Transverse colon (tissue), 4 donors: ENCODE data around the gene ELANE. TPM values are rescaled to one million over a fixed set of nuclear protein-coding genes. Genes with fewer than 3 reads are reported as not detected.

ENCODE experiments used
- DNase-seq: peaks from one replicate; pipeline ENCODE4 v3.0.0-alpha.2; 2019
- H3K27ac ChIP-seq, 4 donors: fragments of 200-600 bp; sonication (generic); 2 replicates each; pipeline ENCODE4 v1.5.1; 2016 to 2018; ENCODE audit warnings: inconsistent platforms in 4 of 4
- H3K27me3 ChIP-seq: fragments of 200-600 bp; sonication (generic); 2 replicates; pipeline ENCODE4 v1.5.1; 2017; ENCODE audit warnings: inconsistent platforms
- H3K36me3 ChIP-seq, 4 donors: fragments of 200-600 bp; sonication (generic); 2 replicates each; pipeline ENCODE4 v1.5.1; 2017 to 2019; ENCODE audit warnings: inconsistent platforms in 4 of 4
- H3K4me1 ChIP-seq, 4 donors: fragments of 200-600 bp; sonication (generic); 2 replicates each; pipeline ENCODE4 v1.5.1; 2017 to 2020; ENCODE audit warnings: inconsistent platforms in 4 of 4
- H3K4me3 ChIP-seq, 4 donors: fragments of 200-600 bp; sonication (generic); 1 replicate in 1 of 4; 2 replicates in 3 of 4; pipeline versions ENCODE4 v1.5.1 to v1.6.1; 2017 to 2019; ENCODE audit warnings: inconsistent platforms in 4 of 4
- H3K9me3 ChIP-seq, 2 donors: fragments of 200-600 bp; sonication (generic); 2 replicates each; pipeline ENCODE4 v1.5.1; 2017 to 2019; ENCODE audit warnings: inconsistent platforms in 2 of 2
- EP300 ChIP-seq: sonication (generic); formaldehyde crosslinking; IDR thresholded peaks from one replicate; pipeline ENCODE4 v1.6.1; 2017; ENCODE audit warnings: antibody characterized with exemption, low read depth
- POLR2A ChIP-seq: fragments of 450-650 bp; IDR thresholded peaks from one replicate; pipeline ENCODE4 v1.6.1; 2016; ENCODE audit warnings: antibody characterized with exemption, mild to moderate bottlenecking, moderate library complexity
- POLR2AphosphoS5 ChIP-seq, 3 donors: sonication (generic); formaldehyde crosslinking; IDR thresholded peaks; one replicate each; pipeline ENCODE4 v1.6.1; 2016; ENCODE audit warnings: antibody characterized with exemption in 3 of 3
- WGBS, 2 donors: methylation state at CpG; one replicate each; pipeline ENCODE4 v1.1.5; 2018; ENCODE audit warnings: low coverage in 1 of 2; 5-methylcytosine and 5-hydroxymethylcytosine counted together
- in situ Hi-C, 4 donors: fragments of 200-750 bp; cut with MboI; loops; one replicate each; pipeline versions ENCODE4 v1.15.0 to v1.15.1; 2017; ENCODE audit warnings: low sequenced_read_pairs in 3 of 4, low pct_ligation_motif_present in 1 of 4, low pct_unique_long_range_greater_than_20kb in 1 of 4
- intact Hi-C: fragments of 100-400 bp; cut with DNase I; formaldehyde crosslinking; loops from one replicate; pipeline ENCODE4 v1.15.1; 2023; ENCODE audit warnings: low total_unique reads
- total RNA-seq, 4 donors: library from RNA; depleted of rRNA; stranded (reverse); fragments of >200 nt; gene quantifications; one replicate each; pipeline ENCODE4 v1.1.0, GENCODE V29; 2016
- TF ChIP-seq, protein P1 (sequence below), 5 experiments: fragments of 200-600 bp in 3 of 5; fragments of 450-650 bp in 2 of 5; sonication (generic) in 3 of 5; IDR thresholded peaks; 1 replicate in 2 of 5; 2 replicates in 3 of 5; pipeline ENCODE4 v1.5.1; 2016 to 2017; ENCODE audit warnings: antibody characterized with exemption in 5 of 5, inconsistent platforms in 3 of 5, mild to moderate bottlenecking in 2 of 5, moderate library complexity in 1 of 5

ELANE gene
- total RNA-seq, 4 donors from 2014 or later: 0.79 to 2.2 TPM; not detected in 2

- in situ Hi-C loops: no loop called here
- no peaks in the 10 kb centered on the region for H3K36me3 ChIP-seq
- H3K9me3 ChIP-seq: no peaks in the 10 kb centered on the region
- no peak for DNase-seq
- peaks cover 0 to 9% (median 6%) of the 10 kb centered on the region in 4 donors for H3K4me1 ChIP-seq
- H3K4me3 ChIP-seq: no peak overlapping the region
- no peak overlapping the region for H3K27ac ChIP-seq
- intact Hi-C loops: no loop called here
- TF ChIP-seq POLR2A (no peak), POLR2AphosphoS5 (IDR thresholded peaks at IDR 0.05) (no peak), EP300 (no peak)
- TF ChIP-seq, protein P1, sequence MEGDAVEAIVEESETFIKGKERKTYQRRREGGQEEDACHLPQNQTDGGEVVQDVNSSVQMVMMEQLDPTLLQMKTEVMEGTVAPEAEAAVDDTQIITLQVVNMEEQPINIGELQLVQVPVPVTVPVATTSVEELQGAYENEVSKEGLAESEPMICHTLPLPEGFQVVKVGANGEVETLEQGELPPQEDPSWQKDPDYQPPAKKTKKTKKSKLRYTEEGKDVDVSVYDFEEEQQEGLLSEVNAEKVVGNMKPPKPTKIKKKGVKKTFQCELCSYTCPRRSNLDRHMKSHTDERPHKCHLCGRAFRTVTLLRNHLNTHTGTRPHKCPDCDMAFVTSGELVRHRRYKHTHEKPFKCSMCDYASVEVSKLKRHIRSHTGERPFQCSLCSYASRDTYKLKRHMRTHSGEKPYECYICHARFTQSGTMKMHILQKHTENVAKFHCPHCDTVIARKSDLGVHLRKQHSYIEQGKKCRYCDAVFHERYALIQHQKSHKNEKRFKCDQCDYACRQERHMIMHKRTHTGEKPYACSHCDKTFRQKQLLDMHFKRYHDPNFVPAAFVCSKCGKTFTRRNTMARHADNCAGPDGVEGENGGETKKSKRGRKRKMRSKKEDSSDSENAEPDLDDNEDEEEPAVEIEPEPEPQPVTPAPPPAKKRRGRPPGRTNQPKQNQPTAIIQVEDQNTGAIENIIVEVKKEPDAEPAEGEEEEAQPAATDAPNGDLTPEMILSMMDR (IDR thresholded peaks at IDR 0.05): no peak
- 90 to 96% methylated on average over 5 to 11 of the region's 11 CpGs for WGBS, 2 donors
- no peaks in the 10 kb centered on the region for H3K27me3 ChIP-seq
Observed at GRCh38 chr19:896999-897398, 44.9 kb downstream of the ELANE start.

DNA sequence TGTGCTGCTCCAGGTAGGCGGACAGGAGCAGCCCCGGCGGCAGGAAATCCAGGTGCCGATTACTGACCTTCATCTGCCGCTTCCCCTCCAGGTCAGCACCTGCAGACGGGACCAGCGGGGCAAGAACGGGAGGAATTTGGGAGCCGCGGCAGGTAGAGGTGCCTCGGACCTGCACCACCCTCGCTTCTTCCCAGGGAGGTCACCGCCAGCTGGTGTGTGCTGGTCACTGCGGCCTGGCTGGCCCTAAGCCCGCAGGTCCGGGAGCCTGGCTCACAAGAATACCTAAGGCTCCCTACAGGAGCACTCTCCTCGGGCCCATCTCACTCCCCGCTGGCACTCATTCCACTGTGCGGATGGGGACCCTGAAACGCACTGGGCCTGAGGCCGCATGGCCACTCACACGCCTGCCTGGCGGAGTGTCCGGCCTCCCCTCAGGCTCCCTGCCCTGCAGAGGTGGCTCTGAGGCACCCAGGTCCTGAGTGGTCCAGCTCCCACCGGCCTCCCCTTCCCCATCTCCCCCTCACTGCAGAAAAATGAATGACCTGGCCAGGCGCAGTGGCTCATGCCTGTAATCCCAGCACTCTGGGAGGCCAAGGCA is 45.4 kb downstream of the ELANE start:
- Histone ChIP-seq H3K27ac (no peak overlapping the region), H3K9me3 (no peaks in the 10 kb centered on the region), H3K36me3 (no peaks in the 10 kb centered on the region), H3K27me3 (no peaks in the 10 kb centered on the region), H3K4me3 (no peak overlapping the region), H3K4me1 (peaks cover 0 to 6% (median 2%) of the 10 kb centered on the region in 4 donors)
- in situ Hi-C loops: no loop called here
- DNase-seq: no peak
- no peak for TF ChIP-seq POLR2AphosphoS5 (IDR thresholded peaks at IDR 0.05)
- TF ChIP-seq POLR2A: no peak
- TF ChIP-seq EP300: no peak
- TF ChIP-seq, protein P1 (IDR thresholded peaks at IDR 0.05): no peak
- 80 to 89% methylated on average over 4 to 18 of the region's 26 CpGs for WGBS, 2 donors
- intact Hi-C loops: no loop called here

DNA sequence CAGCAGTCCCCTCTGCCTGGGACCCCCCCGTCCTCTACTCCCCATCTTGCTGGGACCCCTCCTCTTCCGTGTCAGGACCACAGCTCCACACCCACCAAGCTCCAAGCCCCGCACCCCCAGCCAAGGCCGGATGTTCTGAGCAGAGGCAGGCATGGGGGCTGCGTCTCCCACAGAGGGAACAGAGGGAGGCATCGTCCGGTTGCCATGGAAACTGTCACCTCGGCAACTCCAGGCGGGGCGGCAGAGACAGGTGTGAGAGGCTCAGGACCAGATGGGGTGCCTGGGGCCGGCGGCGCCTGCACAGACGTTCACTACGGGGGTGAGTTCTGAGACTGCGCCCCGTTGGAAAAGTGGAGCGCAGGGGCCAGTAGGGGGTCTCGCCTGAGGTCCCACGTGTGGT is 46.6 kb downstream of the ELANE start:
- intact Hi-C loops: no loop called here
- in situ Hi-C loops: no loop called here
- TF ChIP-seq EP300 (no peak), POLR2A (no peak), POLR2AphosphoS5 (IDR thresholded peaks at IDR 0.05) (no peak)
- TF ChIP-seq, protein P1 (IDR thresholded peaks at IDR 0.05): no peak
- no peaks in the 10 kb centered on the region for H3K36me3 ChIP-seq
- H3K27ac ChIP-seq: no peak overlapping the region
- WGBS, 2 donors: 74% methylated on average over 19 of the region's 20 CpGs; no CpG with 5 or more reads in 1 of the 2 donors
- no peaks in the 10 kb centered on the region for H3K27me3 ChIP-seq
- H3K4me3 ChIP-seq: no peak overlapping the region
- peaks cover 0 to 3% (median 1%) of the 10 kb centered on the region in 4 donors for H3K4me1 ChIP-seq
- no peak for DNase-seq
- H3K9me3 ChIP-seq: no peaks in the 10 kb centered on the region

GRCh38 chr19:899336-900042 is 47.4 kb downstream of the ELANE start:
- Histone ChIP-seq H3K4me3 (no peak overlapping the region), H3K27me3 (no peaks in the 10 kb centered on the region), H3K4me1 (no peaks in the 10 kb centered on the region), H3K27ac (no peak overlapping the region), H3K36me3 (no peaks in the 10 kb centered on the region), H3K9me3 (no peaks in the 10 kb centered on the region)
- TF ChIP-seq, protein P1 (IDR thresholded peaks at IDR 0.05): no peak
- TF ChIP-seq EP300: no peak
- no peak for TF ChIP-seq POLR2A
- TF ChIP-seq POLR2AphosphoS5 (IDR thresholded peaks at IDR 0.05): no peak
- no peak for DNase-seq
- in situ Hi-C loops: no loop called here
- intact Hi-C loops: no loop called here
- 86% methylated on average over 28 of the region's 32 CpGs; no CpG with 5 or more reads in 1 of the 2 donors for WGBS, 2 donors
